B cell (primary cell): ENCODE data around the gene ASB2. TPM values are rescaled to one million over a fixed set of nuclear protein-coding genes. Genes with fewer than 3 reads are reported as not detected.

ENCODE experiments used
- ATAC-seq: fragments of 200-7000 bp; cut with Tn5 transposase; one replicate; pipeline ENCODE4 v1.10.0; 2021; ENCODE audit warnings: low read depth, mild to moderate bottlenecking, moderate number of reproducible peaks, moderate library complexity
- CTCF ChIA-PET: fragments of 350-600 bp; sonication (Branson Sonifier 250); formaldehyde crosslinking; loops from one replicate; lab custom pipeline; 2021; ENCODE audit warnings: antibody characterized with exemption, inconsistent platforms; lab: Charles Lee
- POLR2A ChIA-PET: fragments of 350-600 bp; sonication (Branson Sonifier 250); formaldehyde crosslinking; loops from one replicate; lab custom pipeline; 2021; ENCODE audit warnings: antibody characterized with exemption; lab: Charles Lee
- DNase-seq: peaks from one replicate; pipeline ENCODE4 v3.0.0; 2013
- H2AFZ ChIP-seq: 2 replicates; pipeline ENCODE4 v1.6.1; 2012; ENCODE audit warnings: mild to moderate bottlenecking, low read depth, low read length; ENCODE audit not compliant: insufficient read depth, poor library complexity, severe bottlenecking
- H3K27ac ChIP-seq, 2 donors: 1 replicate in 1 of 2; 2 replicates in 1 of 2; pipeline ENCODE4 v1.5.1; 2012 to 2013; ENCODE audit warnings: low read length in 2 of 2, mild to moderate bottlenecking in 2 of 2, moderate library complexity in 1 of 2
- H3K27me3 ChIP-seq, 4 experiments: fragments of 200-600 bp in 1 of 4; sonication (generic) in 1 of 4; replicated peaks in 1 of 4; 1 replicate in 2 of 4; 2 replicates in 2 of 4; pipeline versions ENCODE4 v1.6.1 to v1.7.0; 2013 to 2016; ENCODE audit warnings: low read length in 3 of 4, mild to moderate bottlenecking in 2 of 4, mixed read lengths in 1 of 4, moderate library complexity in 1 of 4; ENCODE audit not compliant: insufficient read depth in 4 of 4, control insufficient read depth in 3 of 4; ENCODE audit errors: control extremely low read depth in 1 of 4
- H3K36me3 ChIP-seq, 2 experiments: replicated peaks in 1 of 2; 1 replicate in 1 of 2; 2 replicates in 1 of 2; pipeline versions ENCODE4 v1.6.1 to v1.7.1; 2013; ENCODE audit warnings: low read length in 1 of 2; ENCODE audit not compliant: insufficient read depth in 2 of 2, control insufficient read depth in 1 of 2; ENCODE audit errors: control extremely low read depth in 1 of 2, extremely low read depth in 1 of 2
- H3K4me1 ChIP-seq, 2 donors: fragments of 200-600 bp in 1 of 2; sonication (generic) in 1 of 2; 1 replicate in 1 of 2; 2 replicates in 1 of 2; pipeline versions ENCODE4 v1.5.1 to v1.6.1; 2013 to 2017; ENCODE audit warnings: low read length in 2 of 2; ENCODE audit not compliant: control insufficient read depth in 2 of 2, insufficient read depth in 2 of 2
- H3K4me2 ChIP-seq: replicated peaks from 2 replicates; pipeline ENCODE3; 2012; ENCODE audit warnings: mild to moderate bottlenecking, low read depth, low read length; ENCODE audit not compliant: poor library complexity, severe bottlenecking
- H3K4me3 ChIP-seq, 5 experiments: fragments of 200-600 bp in 1 of 5; sonication (generic) in 1 of 5; 1 replicate in 3 of 5; 2 replicates in 2 of 5; pipeline versions ENCODE4 v1.5.1 to v1.7.0; 2011 to 2016; ENCODE audit warnings: low read length in 4 of 5, mild to moderate bottlenecking in 4 of 5, low read depth in 2 of 5, control low read depth in 1 of 5, moderate library complexity in 1 of 5; ENCODE audit not compliant: insufficient read depth in 1 of 5; ENCODE audit errors: control extremely low read depth in 1 of 5, extremely low read depth in 1 of 5
- H3K79me2 ChIP-seq: fragments of 200-600 bp; sonication (generic); one replicate; pipeline ENCODE4 v1.6.0; 2016; ENCODE audit warnings: low read length; ENCODE audit not compliant: control insufficient read depth, insufficient read depth
- H3K9ac ChIP-seq: fragments of 200-600 bp; sonication (generic); 2 replicates; pipeline ENCODE4 v1.6.1; 2017; ENCODE audit warnings: mild to moderate bottlenecking, low read length, moderate library complexity
- H3K9me3 ChIP-seq, 3 donors: one replicate each; pipeline versions ENCODE4 v1.6.1 to v1.7.1; 2013; ENCODE audit warnings: low read length in 2 of 3; ENCODE audit not compliant: control insufficient read depth in 2 of 3, insufficient read depth in 1 of 3; ENCODE audit errors: control extremely low read depth in 1 of 3
- H4K20me1 ChIP-seq: 2 replicates; pipeline ENCODE4 v1.6.0; 2012; ENCODE audit warnings: mild to moderate bottlenecking, low read length; ENCODE audit not compliant: insufficient read depth, control insufficient read depth, poor library complexity, severe bottlenecking
- H3K27ac Mint-ChIP-seq: one replicate; pipeline ENCODE4 v1.8.0; 2021; ENCODE audit warnings: mixed read lengths
- H3K27me3 Mint-ChIP-seq: one replicate; pipeline ENCODE4 v1.8.0; 2021; ENCODE audit warnings: mixed read lengths
- H3K4me1 Mint-ChIP-seq: one replicate; pipeline ENCODE4 v1.8.0; 2021; ENCODE audit warnings: mixed read lengths
- H3K4me3 Mint-ChIP-seq: one replicate; pipeline ENCODE4 v1.8.0; 2021; ENCODE audit warnings: mixed read lengths
- H3K9me3 Mint-ChIP-seq: one replicate; pipeline ENCODE4 v1.8.0; 2022; ENCODE audit warnings: mixed read lengths; ENCODE audit not compliant: insufficient read depth
- EZH2 ChIP-seq: IDR thresholded peaks from 2 replicates; pipeline ENCODE4 v1.6.1; 2012; ENCODE audit warnings: borderline replicate concordance, low read depth, mild to moderate bottlenecking, moderate library complexity, low read length; ENCODE audit not compliant: insufficient read depth, poor library complexity, severe bottlenecking
- whole genome bisulfite sequencing: methylation state at CpG from one replicate; pipeline ENCODE4 v1.1.5; 2013; ENCODE audit warnings: missing lambda C conversion rate; ENCODE audit not compliant: insufficient coverage; 5-methylcytosine and 5-hydroxymethylcytosine counted together
- intact Hi-C: fragments of 100-400 bp; cut with micrococcal nuclease; formaldehyde crosslinking; loops from one replicate; pipeline ENCODE4 v1.10.0; 2022
- polyA plus RNA-seq: library from polyadenylated mRNA; depleted of rRNA; stranded (reverse); fragments of >200 nt; gene quantifications from 2 replicates; pipeline ENCODE4 v1.2.3, GENCODE V29; 2012
- total RNA-seq, 2 donors: library from RNA; stranded (reverse); fragments of 120-200 nt in 1 of 2; gene quantifications; 1 replicate in 1 of 2; 2 replicates in 1 of 2; pipeline versions ENCODE4 v1.2.3 to v1.2.4, GENCODE V29; 2013 to 2022
- TF ChIP-seq, protein P1 (sequence below): fragments of 200-600 bp; IDR thresholded peaks from one replicate; pipeline ENCODE4 v1.8.0; 2022; ENCODE audit warnings: antibody characterized with exemption, mild to moderate bottlenecking

ASB2 gene
- total and polyA plus RNA-seq, 2 donors (not counting 1 experiment from before 2014, with no cell fraction given): 1.5 to 2.7 TPM

DNA sequence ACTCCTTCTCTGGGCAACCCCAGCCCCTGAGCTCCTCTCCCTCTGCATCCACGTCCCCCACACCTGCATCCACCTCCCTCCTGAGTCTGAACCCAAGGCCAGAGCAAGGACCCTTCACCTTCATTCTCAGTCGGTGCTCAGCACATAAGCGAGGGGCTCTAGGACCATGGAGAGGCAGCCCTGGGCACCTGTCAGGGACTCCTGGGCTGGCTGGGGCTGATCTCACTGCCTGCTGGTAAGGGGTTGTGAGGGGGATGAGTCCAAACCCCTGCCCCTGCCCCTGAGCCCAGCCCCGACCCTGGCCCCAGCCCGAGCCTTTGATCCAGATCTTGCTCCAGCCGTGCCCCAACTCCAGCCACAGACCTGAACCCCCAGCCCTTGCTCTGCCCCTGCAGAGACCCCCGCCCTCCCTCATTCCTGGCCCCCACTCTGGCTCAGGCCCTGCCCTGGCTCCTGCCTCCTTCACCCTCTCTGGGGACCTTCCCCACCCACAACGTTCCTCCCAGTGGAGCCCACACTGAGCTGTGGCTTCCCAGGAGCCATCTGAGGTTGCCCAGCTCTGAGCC, 19.8 kb upstream of the ASB2 start:
- peaks cover 35% of the 10 kb centered on the region for H3K27me3 Mint-ChIP-seq
- intact Hi-C loops: no loop called here

More for the DNA sequence above, 19.8 kb upstream of the ASB2 start:
- no peaks in the 10 kb centered on the region for H4K20me1 ChIP-seq
- H3K36me3 ChIP-seq: no peaks in the 10 kb centered on the region
- ChIA-PET POLR2A (no interaction called here), CTCF (interaction anchor here (0.6 to 12.8 kb wide), 4 partner anchors 25 to 184 kb away, joined by 3 to 367 read pairs (median 8); no protein-coding TSS in a partner anchor)
- H3K9ac ChIP-seq: no peak overlapping the region
- H2AFZ ChIP-seq: no peak overlapping the region
- H3K4me2 ChIP-seq: no peak overlapping the region
- Mint-ChIP-seq H3K27ac (no peak overlapping the region), H3K4me3 (no peak overlapping the region), H3K9me3 (no peaks in the 10 kb centered on the region), H3K4me1 (no peaks in the 10 kb centered on the region)
- H3K9me3 ChIP-seq: peaks cover 0 to 3% (median 0%) of the 10 kb centered on the region in 3 donors
- 62% methylated on average over 5 of the region's 8 CpGs for WGBS
- no peaks in the 10 kb centered on the region for H3K79me2 ChIP-seq
- H3K27ac ChIP-seq: no peak overlapping the region
- H3K4me3 ChIP-seq: no peak overlapping the region
- no peaks in the 10 kb centered on the region for H3K4me1 ChIP-seq
- H3K27me3 ChIP-seq: peaks cover 0 to 29% (median 3%) of the 10 kb centered on the region in 4 experiments
- ATAC-seq: no peak
- no peak for TF ChIP-seq EZH2
- TF ChIP-seq, protein P1, sequence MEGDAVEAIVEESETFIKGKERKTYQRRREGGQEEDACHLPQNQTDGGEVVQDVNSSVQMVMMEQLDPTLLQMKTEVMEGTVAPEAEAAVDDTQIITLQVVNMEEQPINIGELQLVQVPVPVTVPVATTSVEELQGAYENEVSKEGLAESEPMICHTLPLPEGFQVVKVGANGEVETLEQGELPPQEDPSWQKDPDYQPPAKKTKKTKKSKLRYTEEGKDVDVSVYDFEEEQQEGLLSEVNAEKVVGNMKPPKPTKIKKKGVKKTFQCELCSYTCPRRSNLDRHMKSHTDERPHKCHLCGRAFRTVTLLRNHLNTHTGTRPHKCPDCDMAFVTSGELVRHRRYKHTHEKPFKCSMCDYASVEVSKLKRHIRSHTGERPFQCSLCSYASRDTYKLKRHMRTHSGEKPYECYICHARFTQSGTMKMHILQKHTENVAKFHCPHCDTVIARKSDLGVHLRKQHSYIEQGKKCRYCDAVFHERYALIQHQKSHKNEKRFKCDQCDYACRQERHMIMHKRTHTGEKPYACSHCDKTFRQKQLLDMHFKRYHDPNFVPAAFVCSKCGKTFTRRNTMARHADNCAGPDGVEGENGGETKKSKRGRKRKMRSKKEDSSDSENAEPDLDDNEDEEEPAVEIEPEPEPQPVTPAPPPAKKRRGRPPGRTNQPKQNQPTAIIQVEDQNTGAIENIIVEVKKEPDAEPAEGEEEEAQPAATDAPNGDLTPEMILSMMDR: no peak
- no peak for DNase-seq
